Right lobe of liver (tissue), 6 donors: ENCODE measurements around the gene HOXC13. TPM values are rescaled to one million over a fixed set of nuclear protein-coding genes. Genes with fewer than 3 reads are reported as not detected.
A peak's percentile ranks its signal among the peaks of the same experiment; 100 is the strongest.

ENCODE experiments used
- ATAC-seq, 4 donors: fragments of 200-7000 bp; cut with Tn5 transposase; one replicate each; pipeline ENCODE4 v1.9.1; 2020; ENCODE audit warnings: mild to moderate bottlenecking in 4 of 4, moderate library complexity in 4 of 4
- DNase-seq, 3 donors: peaks; one replicate each; pipeline ENCODE4 v3.0.0-alpha.2; 2020
- H3K27ac ChIP-seq, 3 donors: fragments of 200-600 bp; one replicate each; pipeline ENCODE4 v1.8.0; 2022
- H3K27me3 ChIP-seq, 2 donors: fragments of 200-600 bp; one replicate each; pipeline ENCODE4 v1.8.0; 2022
- H3K36me3 ChIP-seq, 4 donors: fragments of 200-600 bp; sonication (generic) in 1 of 4; one replicate each; pipeline versions ENCODE4 v1.5.1 to v1.8.0; 2017 to 2022; ENCODE audit warnings: control low read depth in 1 of 4
- H3K4me1 ChIP-seq, 4 donors: fragments of 200-600 bp; sonication (generic) in 1 of 4; one replicate each; pipeline versions ENCODE4 v1.5.1 to v1.8.0; 2017 to 2022; ENCODE audit warnings: control low read depth in 1 of 4
- H3K4me3 ChIP-seq, 3 donors: fragments of 200-600 bp; one replicate each; pipeline ENCODE4 v1.8.0; 2022
- H3K9me3 ChIP-seq, 4 donors: fragments of 200-600 bp; sonication (generic) in 1 of 4; one replicate each; pipeline versions ENCODE4 v1.5.1 to v1.8.0; 2017 to 2022; ENCODE audit warnings: control low read depth in 1 of 4
- CTCF ChIP-seq, 4 donors: fragments of 200-600 bp in 3 of 4; fragments of 450-650 bp in 1 of 4; IDR thresholded peaks; one replicate each; pipeline versions ENCODE4 v1.5.1 to v1.8.0; 2016 to 2022; ENCODE audit warnings: antibody characterized with exemption in 4 of 4, mild to moderate bottlenecking in 2 of 4
- POLR2A ChIP-seq: fragments of 450-650 bp; IDR thresholded peaks from one replicate; pipeline ENCODE4 v1.6.1; 2017; ENCODE audit warnings: antibody characterized with exemption, mild to moderate bottlenecking
- WGBS: methylation state at CpG from one replicate; pipeline ENCODE4 v1.1.6; 2018; ENCODE audit warnings: low coverage, low lambda C conversion rate; ENCODE audit not compliant: insufficient coverage; ENCODE audit errors: missing lambda C conversion rate; 5-methylcytosine and 5-hydroxymethylcytosine counted together
- intact Hi-C, 2 donors: fragments of 100-400 bp; cut with DNase I; formaldehyde crosslinking; loops; one replicate each; pipeline versions ENCODE4 v1.11.2 to v1.14.1; 2022
- total RNA-seq, 6 experiments: library from RNA; depleted of rRNA in 2 of 6; stranded (reverse); fragments of >200 nt in 2 of 6; fragmentation: NEBNext Ultra II Directional in 3 of 6; extraction: Animal tissue kit (Norgen Biotek cat#: 25700) in 3 of 6; gene quantifications; one replicate each; pipeline versions ENCODE4 v1.1.0 to v1.2.4, GENCODE V29; 2016 to 2023
- donor health status: DM: no; HTN: yes; CAD: no.
- donor health status: DM: no; HTN: no; CAD: no.
- donor health status: DM: no; HTN: no; CAD: no.
- donor health status: DM: no; HTN: yes; CAD: no.
- donor health status: DM: no; HTN: yes; CAD: no.

The HOXC13 gene
- total RNA-seq, 6 experiments from 2014 or later = not detected

- 3% methylated on average over 8 of the region's 91 CpGs for WGBS
- H3K27ac ChIP-seq = no peak overlapping the region
- no peaks in the 10 kb centered on the region for H3K4me1 ChIP-seq
- TF ChIP-seq CTCF (IDR thresholded peaks at IDR 0.05) (no peak), POLR2A (no peak)
- H3K9me3 ChIP-seq = no peaks in the 10 kb centered on the region
- H3K27me3 ChIP-seq = peaks cover 11 to 50% of the 10 kb centered on the region in 2 donors
- intact Hi-C loops = no loop called here
- ATAC-seq (peak; percentile 37 to 56 (median 45)), DNase-seq (no peak)
- H3K36me3 ChIP-seq = no peaks in the 10 kb centered on the region
- no peak overlapping the region for H3K4me3 ChIP-seq
Measured at GRCh38 chr12:53939141-53940108, 794 bp downstream of the HOXC13 start.

DNA sequence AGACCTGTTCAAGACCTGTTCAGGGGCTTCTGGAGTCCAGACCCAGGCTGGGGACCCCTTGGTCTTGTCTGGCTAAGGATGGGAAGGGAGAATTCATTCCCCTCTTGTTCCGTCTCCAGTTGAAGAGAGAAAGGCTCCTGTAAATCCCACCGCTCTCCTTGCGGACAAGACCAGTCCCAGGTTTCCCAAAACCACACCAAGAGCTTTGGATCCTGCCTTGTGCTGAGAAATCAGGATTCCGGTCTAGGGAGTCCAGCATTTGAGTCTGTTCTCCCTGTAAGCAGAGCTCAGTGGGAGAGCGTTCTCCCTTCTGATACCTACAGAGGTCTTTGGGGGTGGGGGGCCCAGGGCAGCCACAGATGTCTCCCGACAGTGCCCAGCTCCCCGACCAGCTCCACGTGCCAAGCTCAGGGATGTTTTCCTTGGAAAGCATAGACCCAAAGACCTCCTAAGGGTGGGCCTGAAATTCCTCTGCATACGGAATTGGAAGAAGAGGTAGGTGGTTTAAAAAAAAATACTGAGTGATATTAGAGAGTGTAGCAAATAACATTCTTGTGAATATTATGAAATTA, 1.9 kb downstream of the HOXC13 start:
- Histone ChIP-seq H3K9me3 (no peaks in the 10 kb centered on the region), H3K27me3 (peaks cover 11 to 57% of the 10 kb centered on the region in 2 donors), H3K27ac (no peak overlapping the region), H3K4me1 (no peaks in the 10 kb centered on the region), H3K36me3 (no peaks in the 10 kb centered on the region), H3K4me3 (no peak overlapping the region)
- TF ChIP-seq POLR2A (no peak), CTCF (IDR thresholded peaks at IDR 0.05) (no peak)
- intact Hi-C loops = no loop called here
- DNase-seq (no peak), ATAC-seq (no peak)
- 5% methylated on average over 8 of the region's 9 CpGs for WGBS

DNA sequence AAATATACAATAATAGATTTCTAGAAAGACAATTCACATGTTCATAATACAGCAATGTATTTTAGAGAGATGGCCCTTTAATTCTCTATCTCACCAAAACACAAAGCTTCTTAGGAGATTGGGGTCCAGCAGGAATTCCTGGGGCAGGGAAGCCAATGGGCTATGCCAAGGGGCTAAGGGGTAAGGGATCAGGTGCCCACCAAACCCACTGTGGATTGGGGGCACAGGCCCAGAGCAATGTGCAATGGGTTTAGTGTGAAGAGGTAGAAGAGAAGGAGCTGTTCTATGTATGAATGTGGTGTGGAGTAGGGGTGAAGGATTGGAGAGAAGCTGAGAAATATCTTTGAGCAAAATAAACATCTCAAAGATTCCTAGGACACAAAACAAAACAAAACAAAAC, 2.6 kb downstream of the HOXC13 start:
- Histone ChIP-seq H3K27me3 (peaks cover 11 to 63% of the 10 kb centered on the region in 2 donors), H3K27ac (no peak overlapping the region), H3K4me1 (no peaks in the 10 kb centered on the region), H3K36me3 (no peaks in the 10 kb centered on the region), H3K9me3 (no peaks in the 10 kb centered on the region), H3K4me3 (no peak overlapping the region)
- intact Hi-C loops = no loop called here
- no peak for ATAC-seq
- DNase-seq = no peak
- TF ChIP-seq CTCF (IDR thresholded peaks at IDR 0.05) (no peak), POLR2A (no peak)

DNA sequence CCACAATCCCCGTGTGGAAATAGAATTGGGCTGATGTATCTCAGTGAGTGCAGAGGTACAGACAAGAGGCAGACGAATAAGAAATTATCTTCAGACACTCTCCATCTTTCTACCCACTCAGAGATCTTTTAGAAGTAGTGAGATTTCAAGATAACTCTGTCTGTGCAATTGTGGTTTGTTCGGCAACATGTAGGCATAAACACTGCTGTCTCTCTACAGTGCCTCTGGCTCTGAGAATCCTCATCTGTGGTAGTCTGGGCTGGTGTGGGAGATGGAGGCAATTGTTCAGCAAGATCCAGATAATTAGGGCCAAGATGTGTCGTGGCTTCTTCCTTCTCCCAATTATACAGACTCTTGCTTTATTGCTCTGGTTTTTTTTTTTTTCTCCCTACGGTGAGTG, 3.1 kb downstream of the HOXC13 start:
- Histone ChIP-seq H3K9me3 (no peaks in the 10 kb centered on the region), H3K4me3 (no peak overlapping the region), H3K27ac (no peak overlapping the region), H3K27me3 (peaks cover 11 to 68% of the 10 kb centered on the region in 2 donors), H3K4me1 (no peaks in the 10 kb centered on the region), H3K36me3 (no peaks in the 10 kb centered on the region)
- DNase-seq (no peak), ATAC-seq (no peak)
- intact Hi-C loops = no loop called here
- no peak for TF ChIP-seq CTCF (IDR thresholded peaks at IDR 0.05)
- no peak for TF ChIP-seq POLR2A
- 12% methylated on average over 5 of the region's 5 CpGs for WGBS
